GM19239 (cell line): Measurements from ENCODE around the gene LDLRAD4.
"Not testable (repeated sequence)": the region's sequence is repeated elsewhere in the genome, so short reads cannot be mapped to it uniquely, and the experiment has no call there.

Source experiments
- DNase-seq: peaks from one replicate; pipeline ENCODE4 v3.0.0; 2011; ENCODE audit warnings: low spot score; ENCODE audit not compliant: insufficient read length
- FAIRE-seq: peaks from 2 replicates; lab custom pipeline; 2011; peaks lifted over from hg19 to GRCh38; lab: Jason Lieb, UNC

The LDLRAD4 gene

GRCh38 chr18:13320096-13320495, 101.5 kb downstream of the LDLRAD4 start:
- FAIRE-seq (no peak), DNase-seq (no peak)

- DNase-seq (no peak), FAIRE-seq (no peak)
These were observed 102.4 kb downstream of the LDLRAD4 start for GRCh38 chr18:13320891-13321425.

GRCh38 chr18:13321923-13322322, 103.4 kb downstream of the LDLRAD4 start:
- no peak for FAIRE-seq
- DNase-seq: no peak

GRCh38 chr18:13323186-13323585, 104.6 kb downstream of the LDLRAD4 start:
- FAIRE-seq (no peak), DNase-seq (no peak)

- no peak for DNase-seq
- FAIRE-seq: no peak
These were observed 106.3 kb downstream of the LDLRAD4 start for GRCh38 chr18:13324880-13325279.

- no peak for FAIRE-seq
These were observed 109.7 kb downstream of the LDLRAD4 start for GRCh38 chr18:13328213-13328612.

GRCh38 chr18:13330996-13331395, 112.4 kb downstream of the LDLRAD4 start:
- FAIRE-seq: no peak
- no peak for DNase-seq

More at GRCh38 chr18:13328213-13328612, 109.7 kb downstream of the LDLRAD4 start:
- DNase-seq: no peak

- DNase-seq: no peak
- no peak for FAIRE-seq
These were observed 113.3 kb downstream of the LDLRAD4 start for GRCh38 chr18:13331846-13332245.

GRCh38 chr18:13332874-13333273, 114.3 kb downstream of the LDLRAD4 start:
- FAIRE-seq: no peak
- DNase-seq: no peak

- no peak for FAIRE-seq
- no peak for DNase-seq
These were observed 117.3 kb downstream of the LDLRAD4 start for GRCh38 chr18:13335903-13336302.

GRCh38 chr18:13336841-13337240, 118.3 kb downstream of the LDLRAD4 start:
- no peak for FAIRE-seq
- no peak for DNase-seq

- no peak for DNase-seq
- no peak for FAIRE-seq
These were observed 118.8 kb downstream of the LDLRAD4 start for GRCh38 chr18:13337369-13337768.

GRCh38 chr18:13338318-13338717, 119.8 kb downstream of the LDLRAD4 start:
- FAIRE-seq (no peak), DNase-seq (no peak)

- no peak for DNase-seq
- no peak for FAIRE-seq
These were observed 121.1 kb downstream of the LDLRAD4 start for GRCh38 chr18:13339653-13340052.

GRCh38 chr18:13346449-13346848, 127.9 kb downstream of the LDLRAD4 start:
- DNase-seq, FAIRE-seq: not testable (repeated sequence)

GRCh38 chr18:13353084-13353823, 134.7 kb downstream of the LDLRAD4 start:
- FAIRE-seq: no peak
- DNase-seq: no peak

- no peak for DNase-seq
- FAIRE-seq: no peak
These were observed 135.8 kb downstream of the LDLRAD4 start for GRCh38 chr18:13354402-13354801.

- no peak for FAIRE-seq
- no peak for DNase-seq
These were observed 137.5 kb downstream of the LDLRAD4 start for GRCh38 chr18:13356032-13356431.

GRCh38 chr18:13357289-13357688, 138.7 kb downstream of the LDLRAD4 start:
- DNase-seq: no peak
- no peak for FAIRE-seq

- FAIRE-seq: no peak
- no peak for DNase-seq
These were observed 140.7 kb downstream of the LDLRAD4 start for GRCh38 chr18:13359210-13359609.

- DNase-seq: no peak
- no peak for FAIRE-seq
These were observed 142.9 kb downstream of the LDLRAD4 start for GRCh38 chr18:13361431-13361830.

GRCh38 chr18:13362051-13362450, 143.5 kb downstream of the LDLRAD4 start:
- DNase-seq (no peak), FAIRE-seq (no peak)
